Islet precursor cell (in vitro differentiated cells): ENCODE measurements around the gene KANK4.
A peak's percentile ranks its signal among the peaks of the same experiment; 100 is the strongest.
"Not testable (repeated sequence)": the region's sequence is repeated elsewhere in the genome, so short reads cannot be mapped to it uniquely, and the experiment has no call there.

ENCODE experiments used
- DNase-seq: peaks from one replicate; pipeline ENCODE4 v3.0.0-alpha.2; 2018

The KANK4 gene

GRCh38 chr1:62269851-62270495, 49.3 kb downstream of the KANK4 start:
- DNase-seq = no peak

GRCh38 chr1:62269439-62269838, 49.8 kb downstream of the KANK4 start:
- DNase-seq = no peak

- no peak for DNase-seq
Measured at GRCh38 chr1:62268315-62268714, 50.9 kb downstream of the KANK4 start.

GRCh38 chr1:62265956-62266935, 53.0 kb downstream of the KANK4 start:
- DNase-seq = no peak

GRCh38 chr1:62263814-62264353, 55.4 kb downstream of the KANK4 start:
- no peak for DNase-seq

- DNase-seq = peak; percentile 74
Measured at GRCh38 chr1:62263006-62263813, 56.0 kb downstream of the KANK4 start.

GRCh38 chr1:62260688-62261087, 58.5 kb downstream of the KANK4 start:
- no peak for DNase-seq

GRCh38 chr1:62259551-62259950, 59.7 kb downstream of the KANK4 start:
- DNase-seq = no peak

- no peak for DNase-seq
Measured at GRCh38 chr1:62250126-62250726, 69.0 kb downstream of the KANK4 start.

- peak; percentile 57 for DNase-seq
Measured at GRCh38 chr1:62247391-62248168, 71.7 kb downstream of the KANK4 start.

- peak; percentile 60 for DNase-seq
Measured at GRCh38 chr1:62245201-62245600, 74.0 kb downstream of the KANK4 start.

GRCh38 chr1:62244380-62244779, 74.9 kb downstream of the KANK4 start:
- DNase-seq = not testable (repeated sequence)

GRCh38 chr1:62241371-62242131, 77.7 kb downstream of the KANK4 start:
- DNase-seq = no peak

- DNase-seq = no peak
Measured at GRCh38 chr1:62240651-62241370, 78.4 kb downstream of the KANK4 start.

- DNase-seq = not testable (repeated sequence)
Measured at GRCh38 chr1:62239652-62240403, 79.4 kb downstream of the KANK4 start.

- no peak for DNase-seq
Measured at GRCh38 chr1:62238507-62238906, 80.7 kb downstream of the KANK4 start.

- peak; percentile 87 for DNase-seq
Measured at GRCh38 chr1:62237950-62238374, 81.3 kb downstream of the KANK4 start.

- DNase-seq = no peak
Measured at GRCh38 chr1:62237361-62237760, 81.9 kb downstream of the KANK4 start.

GRCh38 chr1:62235576-62235975, 83.7 kb downstream of the KANK4 start:
- DNase-seq = no peak
